Measurements from ENCODE around the gene CRHR2.
A peak's percentile ranks its signal among the peaks of the same experiment; 100 is the strongest.
"Not testable (repeated sequence)": the region's sequence is repeated elsewhere in the genome, so short reads cannot be mapped to it uniquely, and the experiment has no call there.

CRHR2 gene

GRCh38 chr7:30682212-30683083 is at the start of gene CRHR2:
TSS of gene CRHR2 (minus strand) at chr7:30682456. CDS start at chr7:30682280, 176 bp downstream.
- DNase-seq (ENCODE audit: low read depth) = peak; percentile 16

- DNase-seq (ENCODE audit: low read depth) = no peak
Measured at GRCh38 chr7:30731581-30731980, 49.3 kb upstream of the CRHR2 start.

GRCh38 chr7:30730996-30731395 is 48.7 kb upstream of the CRHR2 start:
- no peak for DNase-seq (ENCODE audit: low read depth)

- no peak for DNase-seq (ENCODE audit: low read depth)
Measured at GRCh38 chr7:30730097-30730496, 47.8 kb upstream of the CRHR2 start.

DNA sequence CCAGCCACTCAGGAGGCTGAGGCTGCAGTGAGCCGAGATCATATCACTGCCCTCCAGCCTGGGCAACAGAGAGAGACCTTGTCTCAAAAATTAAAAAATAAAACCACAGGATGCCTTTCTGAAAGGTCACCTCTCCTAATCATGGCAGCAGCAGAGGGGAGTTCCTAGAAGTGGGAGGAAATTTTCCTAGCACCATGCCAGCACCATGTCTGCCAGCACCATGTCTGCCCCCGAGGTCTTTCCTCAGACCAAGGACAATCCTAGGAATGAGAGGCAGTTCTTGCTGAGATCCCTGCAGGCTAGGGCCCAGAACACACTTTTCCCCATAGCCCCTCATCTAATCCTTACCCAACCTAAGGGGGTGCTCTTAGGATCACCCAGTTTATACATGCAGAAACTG is 47.4 kb upstream of the CRHR2 start:
- DNase-seq (ENCODE audit: low read depth) = no peak

GRCh38 chr7:30728591-30729100 is 46.4 kb upstream of the CRHR2 start:
- no peak for DNase-seq (ENCODE audit: low read depth)

DNA sequence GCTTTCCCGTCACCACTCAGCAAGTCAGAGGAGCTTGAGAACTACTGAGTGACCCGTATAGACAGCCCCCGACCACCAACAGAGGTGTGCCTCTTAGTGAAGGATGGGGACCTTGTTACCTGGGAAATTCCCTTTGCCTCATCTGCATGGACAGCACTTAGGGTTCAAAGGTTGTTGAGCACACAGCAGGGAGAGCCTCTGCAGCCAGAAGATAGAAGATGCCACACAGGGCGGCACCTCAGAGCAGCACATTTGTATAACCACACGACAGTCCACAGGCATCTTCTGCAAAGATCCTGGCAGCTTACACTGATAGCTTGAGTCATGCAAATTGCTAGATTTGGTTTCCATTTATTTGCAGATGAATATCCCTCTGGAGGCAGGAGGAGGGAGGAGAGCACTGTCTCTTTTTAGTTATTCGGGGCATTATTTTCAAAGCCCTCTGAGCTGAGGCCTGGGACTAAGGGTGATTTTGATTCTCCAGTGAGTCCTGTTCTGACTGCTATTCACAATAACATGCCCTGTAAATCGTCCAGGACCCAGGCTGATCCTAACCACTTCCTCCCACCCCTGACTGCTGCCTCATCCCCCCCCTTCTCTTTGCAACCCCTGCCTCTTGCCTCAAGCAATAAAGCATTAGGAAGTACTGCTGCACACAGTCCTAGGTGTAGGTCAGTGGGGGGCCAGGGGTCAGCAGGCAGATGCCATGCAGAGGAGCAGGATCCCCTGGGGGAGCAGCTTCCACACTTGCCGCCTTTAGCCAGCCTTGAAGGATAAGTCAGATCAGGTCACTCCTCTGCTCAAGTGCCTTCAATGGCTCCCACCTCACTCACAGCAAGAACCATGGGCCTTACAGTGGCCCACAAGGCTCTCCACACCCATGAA is 45.0 kb upstream of the CRHR2 start:
- DNase-seq (ENCODE audit: low read depth) = no peak

DNA sequence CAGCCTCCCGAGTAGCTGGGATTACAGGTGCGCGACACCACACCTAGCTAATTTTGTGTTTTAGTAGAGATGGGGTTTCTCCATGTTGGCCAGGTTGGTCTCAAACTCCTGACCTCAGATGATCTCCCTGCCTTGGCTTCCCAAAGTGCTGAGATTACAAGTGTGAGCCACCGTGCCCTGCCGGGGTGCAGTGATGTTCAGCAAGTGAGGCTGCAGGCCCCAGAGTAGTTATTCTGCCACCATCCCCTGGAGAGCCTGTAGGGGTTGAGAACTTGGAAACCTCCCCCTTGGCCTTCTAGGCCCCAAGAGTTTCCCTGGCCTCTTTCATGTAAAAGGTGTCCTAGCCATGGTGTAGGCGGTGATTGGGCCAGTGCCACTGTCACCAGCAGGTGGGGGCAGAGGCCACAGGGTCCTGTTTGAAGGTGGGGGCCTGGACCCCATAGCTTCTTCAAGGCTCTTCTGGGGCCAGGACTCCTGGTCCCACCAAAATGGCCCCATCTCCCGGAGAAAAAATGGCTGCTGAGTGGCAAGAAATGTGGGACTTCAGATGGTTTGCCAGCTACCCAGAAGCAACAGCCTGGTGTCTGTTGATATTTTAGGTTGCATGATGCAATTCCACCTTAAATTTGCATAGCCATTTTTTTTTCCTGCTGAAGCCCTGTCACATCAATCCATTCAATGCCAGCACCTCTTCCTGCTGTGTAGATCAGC is 44.2 kb upstream of the CRHR2 start:
- DNase-seq (ENCODE audit: low read depth) = no peak

GRCh38 chr7:30723776-30724175 is 41.5 kb upstream of the CRHR2 start:
- DNase-seq (ENCODE audit: low read depth) = no peak

DNA sequence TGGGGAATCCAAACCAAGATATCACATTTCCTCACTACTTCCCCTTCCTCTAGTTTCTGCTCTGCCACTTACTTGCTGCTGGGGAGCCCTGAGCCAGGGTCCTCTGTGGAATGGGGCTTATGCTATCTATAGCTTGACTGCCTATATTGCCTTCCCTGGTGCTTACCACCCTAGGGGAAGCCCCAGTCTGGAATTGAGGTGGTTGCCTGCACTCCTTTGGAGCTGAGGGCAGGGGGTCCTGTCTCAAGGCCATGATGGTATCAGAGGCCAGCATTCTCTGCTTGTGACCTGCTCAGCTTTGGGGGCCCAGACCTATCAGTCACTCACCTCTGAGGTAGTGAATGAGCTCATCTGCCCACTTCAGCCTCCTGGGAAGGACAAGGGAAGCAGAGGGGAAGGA is 40.4 kb upstream of the CRHR2 start:
- DNase-seq (ENCODE audit: low read depth) = no peak

- DNase-seq (ENCODE audit: low read depth) = no peak
Measured at GRCh38 chr7:30722187-30722586, 39.9 kb upstream of the CRHR2 start.

DNA sequence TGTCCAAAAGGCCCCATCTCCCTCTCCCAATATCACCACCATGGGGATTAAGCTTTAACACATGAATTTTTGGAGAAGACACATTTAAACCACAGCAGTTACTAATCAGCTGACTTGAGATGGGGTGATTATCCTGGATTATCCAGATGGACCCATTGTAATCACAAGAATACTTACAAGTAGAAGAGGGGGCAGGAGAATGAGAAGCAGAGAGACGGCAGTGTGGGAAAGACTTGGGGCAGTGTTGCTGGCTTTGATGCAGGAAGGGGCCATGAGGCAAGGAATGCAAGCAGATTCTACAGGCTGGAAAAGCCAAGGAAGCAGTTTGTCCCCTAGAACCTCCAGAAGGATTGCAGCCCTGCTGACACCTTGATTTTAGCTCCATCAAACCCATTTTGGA is 39.0 kb upstream of the CRHR2 start:
- no peak for DNase-seq (ENCODE audit: low read depth)

- DNase-seq (ENCODE audit: low read depth) = not testable (repeated sequence)
Measured at GRCh38 chr7:30719434-30719833, 37.2 kb upstream of the CRHR2 start.

DNA sequence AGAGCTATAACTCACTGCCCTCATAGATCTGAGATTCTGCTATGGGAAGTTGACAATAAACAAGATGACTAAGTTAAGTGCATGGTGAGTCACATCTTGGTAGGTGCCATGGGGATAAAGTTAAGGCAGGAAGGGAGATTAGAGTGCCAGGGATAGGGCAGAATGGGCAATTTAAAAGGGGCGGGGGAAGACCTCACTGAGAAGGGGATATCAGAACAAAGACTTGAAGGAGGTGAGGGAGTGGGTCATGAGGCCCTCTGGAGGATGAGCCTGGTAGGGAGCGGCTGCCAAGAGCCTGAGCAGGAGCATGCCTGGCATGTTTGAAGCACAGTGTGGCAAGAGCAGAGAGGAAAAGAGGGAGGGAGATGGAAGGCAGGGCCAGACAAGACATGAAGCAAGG is 34.9 kb upstream of the CRHR2 start:
- DNase-seq (ENCODE audit: low read depth) = no peak

DNA sequence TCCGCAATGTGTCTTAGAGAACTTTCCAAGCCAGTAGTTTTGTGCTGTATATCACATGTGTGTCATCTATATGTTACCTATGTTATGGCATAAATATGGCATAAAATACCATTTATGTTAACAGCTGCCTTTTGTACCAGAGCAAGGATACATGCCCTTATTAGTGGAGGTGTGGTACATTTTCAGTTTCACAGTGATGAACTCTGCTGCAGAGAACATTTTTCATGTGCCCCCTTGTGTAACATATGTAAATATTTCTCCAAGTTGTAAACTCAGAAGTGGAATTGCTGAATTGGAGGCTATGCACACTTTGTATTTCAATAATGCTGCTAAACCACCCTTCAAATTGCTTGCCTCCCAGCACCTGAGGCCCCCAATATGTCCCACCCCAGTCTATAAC is 31.9 kb upstream of the CRHR2 start:
- no peak for DNase-seq (ENCODE audit: low read depth)

DNA sequence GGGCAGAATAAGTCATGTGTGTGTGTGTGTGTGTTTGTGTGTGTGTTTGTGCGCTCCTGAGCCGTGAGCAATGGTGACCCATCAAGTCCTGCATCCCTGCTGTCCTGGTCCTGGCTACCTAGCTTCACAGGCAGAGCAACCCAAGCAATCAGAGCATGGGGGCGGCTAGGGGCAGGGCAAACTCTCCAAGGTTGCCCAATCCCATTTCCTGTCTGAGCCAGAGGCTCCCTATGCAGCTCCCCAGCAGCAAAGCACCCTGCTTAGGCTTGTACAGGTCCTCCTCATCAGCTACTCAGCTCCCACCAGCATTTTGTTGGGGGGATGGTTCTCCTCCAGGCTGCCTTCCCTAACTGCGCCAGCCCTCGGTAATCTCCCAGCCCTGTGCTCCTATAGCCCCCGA is 31.1 kb upstream of the CRHR2 start:
- DNase-seq (ENCODE audit: low read depth) = no peak

- DNase-seq (ENCODE audit: low read depth) = no peak
Measured at GRCh38 chr7:30710669-30711068, 28.4 kb upstream of the CRHR2 start.

DNA sequence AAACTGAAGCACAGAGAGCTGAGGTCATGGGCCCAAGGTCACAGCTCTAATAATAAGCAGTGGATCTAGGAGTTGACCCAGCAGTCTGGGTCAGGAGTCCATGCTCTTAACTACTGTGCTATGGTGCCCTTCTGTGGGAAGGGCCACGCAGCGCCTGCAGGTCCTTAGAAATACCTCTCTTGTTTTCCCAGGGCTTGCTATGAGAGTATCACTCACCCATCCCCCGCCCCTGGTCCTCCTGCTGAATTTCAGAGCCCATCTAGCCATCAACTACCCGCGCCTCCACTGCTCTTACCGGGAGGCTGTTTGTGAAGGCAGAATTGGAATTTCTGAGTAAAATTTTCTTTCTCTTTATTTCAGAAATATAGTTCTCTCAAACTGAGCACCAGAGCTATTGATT is 27.3 kb upstream of the CRHR2 start:
- DNase-seq (ENCODE audit: low read depth) = no peak

DNA sequence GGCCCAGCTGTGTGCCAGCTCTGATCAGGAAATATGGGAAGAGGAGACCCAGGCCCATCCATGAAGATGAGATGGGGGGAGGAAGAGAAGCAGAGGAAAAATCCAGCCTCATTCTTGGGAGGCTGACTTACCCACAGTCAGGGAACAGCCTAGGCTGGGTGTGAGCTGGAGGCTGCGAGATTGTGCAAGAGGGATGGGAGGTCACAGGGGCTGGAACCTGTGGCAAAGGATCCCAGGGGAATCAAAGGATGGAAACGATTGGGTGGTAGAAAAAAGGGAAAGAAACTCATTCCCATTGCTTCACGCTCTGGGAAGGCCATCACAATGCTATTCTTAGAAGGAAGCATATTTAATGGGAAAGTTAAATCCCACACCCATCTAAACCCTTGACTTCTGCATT is 26.7 kb upstream of the CRHR2 start:
- DNase-seq (ENCODE audit: low read depth) = no peak

DNA sequence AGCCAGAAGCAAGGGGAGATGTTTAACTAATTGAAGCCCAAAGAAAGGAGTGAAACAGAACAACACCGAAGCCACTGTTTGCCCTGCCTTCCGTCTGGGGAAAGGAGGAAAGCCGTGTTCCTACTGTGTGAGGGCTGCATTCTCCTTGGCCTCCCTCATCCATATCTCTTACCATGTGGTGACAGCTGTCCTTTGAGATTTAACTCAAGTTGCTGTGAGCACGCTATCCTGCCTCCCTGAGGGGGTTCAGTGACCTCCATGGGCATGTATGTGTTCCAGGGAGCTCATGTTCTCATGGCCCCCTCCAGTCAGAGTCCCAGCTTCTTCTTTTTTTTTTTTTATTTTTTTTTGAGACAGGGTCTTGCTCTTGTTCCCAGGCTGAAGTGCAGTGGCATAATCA is 26.2 kb upstream of the CRHR2 start:
- DNase-seq (ENCODE audit: low read depth) = no peak

DNA sequence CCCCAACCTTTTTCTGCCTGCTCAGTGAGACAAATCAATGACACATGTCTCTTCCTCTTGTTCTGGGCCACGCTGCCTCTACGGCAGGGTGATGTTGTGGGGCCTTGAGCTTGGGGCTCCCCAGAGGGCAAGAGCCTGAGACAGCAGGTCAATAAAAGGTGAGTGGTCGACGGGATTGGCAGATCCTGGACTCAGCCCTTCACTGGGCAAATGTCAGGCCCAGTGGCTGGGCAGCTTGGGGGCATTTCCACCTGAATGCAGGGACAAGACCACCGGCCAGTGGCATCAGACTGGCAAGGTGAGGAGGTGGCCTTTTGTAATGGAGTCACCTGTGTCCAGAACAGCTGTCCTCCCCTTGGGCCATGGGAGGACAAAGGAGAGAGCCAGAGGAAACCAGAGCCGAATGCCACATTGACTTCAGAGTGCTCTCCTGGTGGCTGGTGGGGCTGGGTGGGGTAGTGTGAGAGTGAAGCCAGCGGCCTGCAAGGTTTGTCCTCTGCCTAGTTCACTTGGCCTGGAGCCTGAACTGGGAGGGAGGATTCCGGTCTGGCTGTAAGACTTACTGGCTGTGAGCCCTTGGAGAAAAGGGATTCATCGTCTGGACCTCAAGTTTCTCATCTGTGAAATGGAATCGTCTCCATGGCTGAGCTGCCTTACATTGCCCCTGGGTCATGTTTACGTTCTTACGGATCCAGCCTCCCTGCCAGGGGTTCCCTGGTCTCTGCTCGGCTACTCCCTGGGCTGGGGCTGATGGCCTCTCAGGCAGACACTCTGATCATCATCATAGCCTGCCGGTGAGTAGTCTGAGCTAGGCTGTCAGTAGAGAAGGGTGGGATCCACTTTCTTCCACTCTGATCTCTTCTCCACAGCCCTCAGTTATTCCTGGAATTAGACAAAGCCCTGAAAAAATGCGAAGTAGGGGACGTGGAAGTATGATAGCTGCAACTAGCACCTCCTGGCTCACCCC is 25.4 kb upstream of the CRHR2 start:
- no peak for DNase-seq (ENCODE audit: low read depth)

All from stimulated activated CD8-positive, alpha-beta memory T cell treated with anti-CD3 and anti-CD28 coated beads, Interleukin-4, amount 100 ng/mL, for 24 hours (primary cell).